Adrenal gland (tissue), 12 donors: ENCODE results near the gene DGAT2. TPM values are rescaled to one million over a fixed set of nuclear protein-coding genes. Genes with fewer than 3 reads are reported as not detected.
A peak's percentile ranks its signal among the peaks of the same experiment; 100 is the strongest.
"Not testable (repeated sequence)": the region's sequence is repeated elsewhere in the genome, so short reads cannot be mapped to it uniquely, and the experiment has no call there.

Source experiments
- DNase-seq, 7 donors: peaks; one replicate each; pipeline ENCODE4 v3.0.0-alpha.2; 2019 to 2020
- H3K27ac ChIP-seq, 5 donors: fragments of 200-600 bp; sonication (generic) in 4 of 5; 1 replicate in 3 of 5; 2 replicates in 2 of 5; pipeline versions ENCODE4 v1.5.1 to v1.8.0; 2016 to 2020; ENCODE audit warnings: mild to moderate bottlenecking in 1 of 5
- H3K27me3 ChIP-seq: fragments of 200-600 bp; 2 replicates; pipeline ENCODE4 v1.8.0; 2021
- H3K36me3 ChIP-seq, 2 donors: fragments of 200-600 bp; replicated peaks in 1 of 2; 1 replicate in 1 of 2; 2 replicates in 1 of 2; pipeline versions ENCODE4 v1.5.1 to v1.8.0; 2018 to 2022
- H3K4me1 ChIP-seq, 2 donors: fragments of 200-600 bp; replicated peaks in 1 of 2; 1 replicate in 1 of 2; 2 replicates in 1 of 2; pipeline versions ENCODE4 v1.5.1 to v1.8.0; 2018 to 2021
- H3K4me3 ChIP-seq, 4 donors: fragments of 200-600 bp; sonication (generic) in 3 of 4; one replicate each; pipeline ENCODE4 v1.5.1; 2016 to 2018
- H3K9me3 ChIP-seq, 3 donors: fragments of 200-600 bp; sonication (generic) in 1 of 3; replicated peaks in 1 of 3; 1 replicate in 2 of 3; 2 replicates in 1 of 3; pipeline versions ENCODE4 v1.5.1 to v1.8.0; 2016 to 2021
- CTCF ChIP-seq, 6 experiments: fragments of 450-650 bp in 4 of 6; fragments of 200-600 bp in 2 of 6; sonication (generic) in 1 of 6; IDR thresholded peaks; 1 replicate in 5 of 6; 2 replicates in 1 of 6; pipeline versions ENCODE4 v1.5.1 to v1.8.0; 2016 to 2021; ENCODE audit warnings: antibody characterized with exemption in 6 of 6, mild to moderate bottlenecking in 2 of 6, moderate library complexity in 1 of 6
- POLR2A ChIP-seq, 2 donors: fragments of 450-650 bp; IDR thresholded peaks; one replicate each; pipeline ENCODE4 v1.6.1; 2017; ENCODE audit warnings: antibody characterized with exemption in 2 of 2, mild to moderate bottlenecking in 2 of 2, moderate library complexity in 1 of 2
- WGBS, 4 donors: extraction: QIAGEN DNeasy Blood & Tissue Kit in 2 of 4; methylation state at CpG; one replicate each; pipeline versions ENCODE4 v1.1.5 to v1.1.7; 2013 to 2017; 5-methylcytosine and 5-hydroxymethylcytosine counted together
- intact Hi-C, 2 donors: fragments of 100-400 bp; cut with DNase I; formaldehyde crosslinking; loops; one replicate each; pipeline versions ENCODE4 v1.14.1 to v1.15.0; 2022 to 2023
- polyA plus RNA-seq, 3 donors: library from polyadenylated mRNA; stranded (reverse); fragments of 200-250 nt in 2 of 3; fragments of 350-450 nt in 1 of 3; fragmentation: Illumina TruSeq in 1 of 3; extraction: RNeasy Lipid Tissue Mini Kit (QIAGEN cat#74804) in 1 of 3; gene quantifications; one replicate each; pipeline ENCODE4 v1.2.3, GENCODE V29; 2013 to 2014
- total RNA-seq, 9 donors: library from RNA; depleted of rRNA in 4 of 9; stranded (reverse); fragments of >200 nt in 4 of 9; fragments of 120-200 nt in 1 of 9; fragmentation: NEBNext Ultra II Directional in 1 of 9; extraction: Animal tissue kit (Norgen Biotek cat#: 25700) in 1 of 9; gene quantifications; one replicate each; pipeline versions ENCODE4 v1.1.0 to v1.2.4, GENCODE V29; 2013 to 2023
- donor health status: healthy with polysubstance abuse.
- donor health status: Bipolar disorder and iron deficiency.
- donor health status: DM: yes; HTN: yes; CAD: no.
- donor health status: DM: no; HTN: no; CAD: no.
- donor health status: DM: no; HTN: no; CAD: no.
- donor health status: DM: yes; HTN: yes; CAD: no.

Gene DGAT2
- total and polyA plus RNA-seq, 12 donors, result 2.1 to 79.2 (median 7.5) TPM

GRCh38 chr11:75743711-75744563, 24.6 kb upstream of the DGAT2 start:
- peak in 3 of 7 donors; percentile 14 to 39 (median 24) for DNase-seq
- intact Hi-C loops, result no loop called here
- H3K27ac ChIP-seq, result no peak overlapping the region
- WGBS, 4 donors, result 54 to 70% (median 61%) methylated on average over 7 to 9 of the region's 9 CpGs
- no peak overlapping the region for H3K4me3 ChIP-seq
- no peaks in the 10 kb centered on the region for H3K36me3 ChIP-seq
- H3K9me3 ChIP-seq, result no peaks in the 10 kb centered on the region
- no peak for TF ChIP-seq CTCF (IDR thresholded peaks at IDR 0.05)
- TF ChIP-seq POLR2A (IDR thresholded peaks at IDR 0.05), result no peak
- H3K27me3 ChIP-seq, result no peaks in the 10 kb centered on the region
- no peaks in the 10 kb centered on the region for H3K4me1 ChIP-seq

- Histone ChIP-seq H3K4me1 (no peaks in the 10 kb centered on the region), H3K4me3 (no peak overlapping the region), H3K27me3 (no peaks in the 10 kb centered on the region), H3K9me3 (no peaks in the 10 kb centered on the region), H3K36me3 (no peaks in the 10 kb centered on the region), H3K27ac (no peak overlapping the region)
- intact Hi-C loops, result no loop called here
- 69 to 87% (median 82%) methylated on average over 5 of the region's 5 CpGs for WGBS, 4 donors
- no peak for DNase-seq
- TF ChIP-seq CTCF (IDR thresholded peaks at IDR 0.05) (no peak), POLR2A (IDR thresholded peaks at IDR 0.05) (no peak)
Observed at GRCh38 chr11:75745807-75746206, 22.8 kb upstream of the DGAT2 start.

- H3K4me3 ChIP-seq, H3K36me3 ChIP-seq, H3K9me3 ChIP-seq, DNase-seq, H3K27me3 ChIP-seq, intact Hi-C loops, H3K4me1 ChIP-seq, H3K27ac ChIP-seq: not testable (repeated sequence)
- 59 to 74% (median 63%) methylated on average over 12 to 18 of the region's 26 CpGs; no CpG with 5 or more reads in 1 of the 4 donors for WGBS, 4 donors
Observed at GRCh38 chr11:75748729-75749273, 19.8 kb upstream of the DGAT2 start.

GRCh38 chr11:75754933-75755332, 13.6 kb upstream of the DGAT2 start:
- not testable (repeated sequence) for H3K27me3 ChIP-seq

GRCh38 chr11:75757651-75758050, 10.9 kb upstream of the DGAT2 start:
- Histone ChIP-seq H3K27ac (no peak overlapping the region), H3K4me1 (no peaks in the 10 kb centered on the region), H3K4me3 (no peak overlapping the region), H3K36me3 (no peaks in the 10 kb centered on the region), H3K27me3 (no peaks in the 10 kb centered on the region), H3K9me3 (no peaks in the 10 kb centered on the region)
- DNase-seq, result no peak
- 66 to 82% (median 77%) methylated on average over 2 of the region's 2 CpGs for whole genome bisulfite sequencing, 4 donors
- no peak for TF ChIP-seq CTCF (IDR thresholded peaks at IDR 0.05)
- TF ChIP-seq POLR2A (IDR thresholded peaks at IDR 0.05), result no peak
- intact Hi-C loops, result no loop called here

More at GRCh38 chr11:75754933-75755332, 13.6 kb upstream of the DGAT2 start:
- intact Hi-C loops, H3K4me1 ChIP-seq, H3K4me3 ChIP-seq, DNase-seq, H3K9me3 ChIP-seq, H3K27ac ChIP-seq, H3K36me3 ChIP-seq: not testable (repeated sequence)
